Thyroid gland (tissue), 4 donors: Measurements from ENCODE around the gene PLCB1.

ENCODE experiments used
- POLR2A ChIP-seq, 2 donors: fragments of 450-650 bp; IDR thresholded peaks; one replicate each; pipeline ENCODE4 v1.6.1; 2017; ENCODE audit warnings: antibody characterized with exemption in 2 of 2, mild to moderate bottlenecking in 2 of 2, moderate library complexity in 1 of 2
- TF ChIP-seq, protein P1 (sequence below), 6 experiments: fragments of 200-600 bp in 3 of 6; fragments of 450-650 bp in 3 of 6; sonication (generic) in 3 of 6; IDR thresholded peaks; one replicate each; pipeline ENCODE4 v1.5.1; 2016 to 2019; ENCODE audit warnings: antibody characterized with exemption in 6 of 6, mild to moderate bottlenecking in 2 of 6, inconsistent platforms in 1 of 6, moderate library complexity in 1 of 6

- TF ChIP-seq, protein P1, sequence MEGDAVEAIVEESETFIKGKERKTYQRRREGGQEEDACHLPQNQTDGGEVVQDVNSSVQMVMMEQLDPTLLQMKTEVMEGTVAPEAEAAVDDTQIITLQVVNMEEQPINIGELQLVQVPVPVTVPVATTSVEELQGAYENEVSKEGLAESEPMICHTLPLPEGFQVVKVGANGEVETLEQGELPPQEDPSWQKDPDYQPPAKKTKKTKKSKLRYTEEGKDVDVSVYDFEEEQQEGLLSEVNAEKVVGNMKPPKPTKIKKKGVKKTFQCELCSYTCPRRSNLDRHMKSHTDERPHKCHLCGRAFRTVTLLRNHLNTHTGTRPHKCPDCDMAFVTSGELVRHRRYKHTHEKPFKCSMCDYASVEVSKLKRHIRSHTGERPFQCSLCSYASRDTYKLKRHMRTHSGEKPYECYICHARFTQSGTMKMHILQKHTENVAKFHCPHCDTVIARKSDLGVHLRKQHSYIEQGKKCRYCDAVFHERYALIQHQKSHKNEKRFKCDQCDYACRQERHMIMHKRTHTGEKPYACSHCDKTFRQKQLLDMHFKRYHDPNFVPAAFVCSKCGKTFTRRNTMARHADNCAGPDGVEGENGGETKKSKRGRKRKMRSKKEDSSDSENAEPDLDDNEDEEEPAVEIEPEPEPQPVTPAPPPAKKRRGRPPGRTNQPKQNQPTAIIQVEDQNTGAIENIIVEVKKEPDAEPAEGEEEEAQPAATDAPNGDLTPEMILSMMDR (IDR thresholded peaks at IDR 0.05), result no peak
- TF ChIP-seq POLR2A (IDR thresholded peaks at IDR 0.05), result no peak
Observed at GRCh38 chr20:8456765-8457164, 324.7 kb downstream of the PLCB1 start.
